Esophagus squamous epithelium (tissue), 4 donors: ENCODE results near the gene PUS1.

Source experiments
- CTCF ChIP-seq, 6 experiments: fragments of 450-650 bp in 4 of 6; fragments of 200-600 bp in 2 of 6; sonication (generic) in 2 of 6; IDR thresholded peaks; one replicate each; pipeline ENCODE4 v1.5.1; 2016 to 2019; ENCODE audit warnings: antibody characterized with exemption in 6 of 6, mild to moderate bottlenecking in 4 of 6, moderate library complexity in 4 of 6
- POLR2A ChIP-seq, 4 donors: fragments of 450-650 bp; IDR thresholded peaks; one replicate each; pipeline ENCODE4 v1.6.1; 2017; ENCODE audit warnings: antibody characterized with exemption in 4 of 4, mild to moderate bottlenecking in 4 of 4, moderate library complexity in 3 of 4

- TF ChIP-seq CTCF (IDR thresholded peaks at IDR 0.05) (no peak), POLR2A (IDR thresholded peaks at IDR 0.05) (no peak)
Measured at GRCh38 chr12:131915000-131915689, 13.9 kb upstream of the PUS1 start.
